MM.1S (cell line): Measurements from ENCODE around the gene MAGI2.

Experiments
- DNase-seq: peaks from one replicate; pipeline ENCODE4 v3.0.0-alpha.2; 2015
- H2AFZ ChIP-seq: fragments of 300-600 bp; sonication (generic); 2 replicates; pipeline ENCODE4 v1.6.0; 2016; ENCODE audit warnings: antibody characterized with exemption, low read length
- H3F3A ChIP-seq: fragments of 300-600 bp; sonication (generic); 2 replicates; pipeline ENCODE4 v1.6.1; 2016; ENCODE audit warnings: mild to moderate bottlenecking, antibody characterized with exemption, low read length, moderate library complexity, mixed read lengths; ENCODE audit not compliant: insufficient read depth
- H3K27ac ChIP-seq: fragments of 300-600 bp; sonication (generic); 2 replicates; pipeline ENCODE4 v1.5.1; 2016; ENCODE audit warnings: mild to moderate bottlenecking, low read length
- H3K27me3 ChIP-seq: fragments of 300-600 bp; sonication (generic); replicated peaks from 2 replicates; pipeline ENCODE4 v1.6.0; 2016; ENCODE audit warnings: low read length; ENCODE audit not compliant: insufficient read depth
- H3K36me3 ChIP-seq: fragments of 300-600 bp; sonication (generic); replicated peaks from 2 replicates; pipeline ENCODE4 v1.6.1; 2016; ENCODE audit warnings: mild to moderate bottlenecking, low read length, mixed read lengths; ENCODE audit not compliant: insufficient read depth
- H3K4me1 ChIP-seq: fragments of 300-600 bp; sonication (generic); 2 replicates; pipeline ENCODE4 v1.6.1; 2016; ENCODE audit warnings: low read length, mixed read lengths
- H3K4me2 ChIP-seq: fragments of 300-600 bp; sonication (generic); 2 replicates; pipeline ENCODE4 v1.6.0; 2016; ENCODE audit warnings: low read depth, low read length
- H3K4me3 ChIP-seq: fragments of 300-600 bp; sonication (generic); 2 replicates; pipeline ENCODE4 v1.5.1; 2016; ENCODE audit warnings: low read length, mixed read lengths
- H3K79me2 ChIP-seq: fragments of 300-600 bp; sonication (generic); 2 replicates; pipeline ENCODE4 v1.6.1; 2016; ENCODE audit warnings: mixed run types, low read length, mixed read lengths
- H3K9ac ChIP-seq: fragments of 300-600 bp; sonication (generic); 2 replicates; pipeline ENCODE4 v1.6.1; 2016; ENCODE audit warnings: low read length, mixed read lengths
- H3K9me2 ChIP-seq: fragments of 300-600 bp; sonication (generic); replicated peaks from 2 replicates; pipeline ENCODE4 v1.6.1; 2016; ENCODE audit warnings: mild to moderate bottlenecking, low read length, mixed read lengths; ENCODE audit not compliant: insufficient read depth
- H3K9me3 ChIP-seq: fragments of 300-600 bp; sonication (generic); replicated peaks from 2 replicates; pipeline ENCODE4 v1.6.1; 2016; ENCODE audit warnings: mild to moderate bottlenecking, low read length, mixed read lengths; ENCODE audit not compliant: insufficient read depth
- H4K20me1 ChIP-seq: fragments of 300-600 bp; sonication (generic); 2 replicates; pipeline ENCODE4 v1.6.1; 2016; ENCODE audit warnings: mild to moderate bottlenecking, low read length, moderate library complexity, mixed read lengths; ENCODE audit not compliant: insufficient read depth
- EZH2 ChIP-seq: fragments of 300-600 bp; sonication (generic); optimal IDR thresholded peaks from 2 replicates; pipeline ENCODE3; 2017; ENCODE audit warnings: low read depth, mild to moderate bottlenecking, antibody characterized with exemption, low read length, mixed read lengths
- EZH2phosphoT487 ChIP-seq: fragments of 300-600 bp; sonication (generic); IDR thresholded peaks from 2 replicates; pipeline ENCODE4 v1.6.1; 2018; ENCODE audit warnings: antibody characterized with exemption, low read length
- TF ChIP-seq, protein P1 (sequence below): fragments of 300-600 bp; sonication (generic); IDR thresholded peaks from 2 replicates; pipeline ENCODE4 v1.5.1; 2016; ENCODE audit warnings: antibody characterized with exemption, low read length, mixed read lengths

The MAGI2 gene

DNA sequence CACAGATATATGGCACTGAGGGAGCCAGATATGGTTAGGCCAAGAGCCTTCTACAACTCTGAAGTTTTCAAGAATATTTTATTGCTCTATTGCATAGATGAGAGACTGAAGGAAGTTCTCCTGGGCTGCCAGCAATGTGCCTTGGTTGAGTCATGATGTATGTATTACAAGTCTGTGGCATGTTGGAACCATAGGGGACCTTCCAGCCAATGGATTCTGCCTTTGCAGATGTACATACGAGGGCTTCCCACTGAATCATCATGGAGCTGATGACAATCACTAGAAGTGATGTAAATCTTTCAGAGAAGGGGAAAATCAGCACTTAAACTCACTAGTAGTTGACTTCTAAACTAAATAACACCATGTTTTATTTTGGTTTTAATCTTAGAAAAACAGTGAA is 1235.4 kb downstream of the MAGI2 start:
- no peak overlapping the region for H3K9ac ChIP-seq
- no peak for TF ChIP-seq EZH2
- no peak for TF ChIP-seq EZH2phosphoT487
- TF ChIP-seq, protein P1, sequence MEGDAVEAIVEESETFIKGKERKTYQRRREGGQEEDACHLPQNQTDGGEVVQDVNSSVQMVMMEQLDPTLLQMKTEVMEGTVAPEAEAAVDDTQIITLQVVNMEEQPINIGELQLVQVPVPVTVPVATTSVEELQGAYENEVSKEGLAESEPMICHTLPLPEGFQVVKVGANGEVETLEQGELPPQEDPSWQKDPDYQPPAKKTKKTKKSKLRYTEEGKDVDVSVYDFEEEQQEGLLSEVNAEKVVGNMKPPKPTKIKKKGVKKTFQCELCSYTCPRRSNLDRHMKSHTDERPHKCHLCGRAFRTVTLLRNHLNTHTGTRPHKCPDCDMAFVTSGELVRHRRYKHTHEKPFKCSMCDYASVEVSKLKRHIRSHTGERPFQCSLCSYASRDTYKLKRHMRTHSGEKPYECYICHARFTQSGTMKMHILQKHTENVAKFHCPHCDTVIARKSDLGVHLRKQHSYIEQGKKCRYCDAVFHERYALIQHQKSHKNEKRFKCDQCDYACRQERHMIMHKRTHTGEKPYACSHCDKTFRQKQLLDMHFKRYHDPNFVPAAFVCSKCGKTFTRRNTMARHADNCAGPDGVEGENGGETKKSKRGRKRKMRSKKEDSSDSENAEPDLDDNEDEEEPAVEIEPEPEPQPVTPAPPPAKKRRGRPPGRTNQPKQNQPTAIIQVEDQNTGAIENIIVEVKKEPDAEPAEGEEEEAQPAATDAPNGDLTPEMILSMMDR: no peak
- no peaks in the 10 kb centered on the region for H3F3A ChIP-seq
- no peak overlapping the region for H3K27ac ChIP-seq
- H3K27me3 ChIP-seq: no peaks in the 10 kb centered on the region
- H3K9me2 ChIP-seq: no peaks in the 10 kb centered on the region
- no peak overlapping the region for H3K4me2 ChIP-seq
- H3K4me1 ChIP-seq: no peaks in the 10 kb centered on the region
- H3K79me2 ChIP-seq: no peaks in the 10 kb centered on the region
- H3K36me3 ChIP-seq: no peaks in the 10 kb centered on the region
- no peak for DNase-seq
- H3K9me3 ChIP-seq: no peaks in the 10 kb centered on the region
- no peak overlapping the region for H2AFZ ChIP-seq
- no peaks in the 10 kb centered on the region for H4K20me1 ChIP-seq
- H3K4me3 ChIP-seq: no peak overlapping the region

DNA sequence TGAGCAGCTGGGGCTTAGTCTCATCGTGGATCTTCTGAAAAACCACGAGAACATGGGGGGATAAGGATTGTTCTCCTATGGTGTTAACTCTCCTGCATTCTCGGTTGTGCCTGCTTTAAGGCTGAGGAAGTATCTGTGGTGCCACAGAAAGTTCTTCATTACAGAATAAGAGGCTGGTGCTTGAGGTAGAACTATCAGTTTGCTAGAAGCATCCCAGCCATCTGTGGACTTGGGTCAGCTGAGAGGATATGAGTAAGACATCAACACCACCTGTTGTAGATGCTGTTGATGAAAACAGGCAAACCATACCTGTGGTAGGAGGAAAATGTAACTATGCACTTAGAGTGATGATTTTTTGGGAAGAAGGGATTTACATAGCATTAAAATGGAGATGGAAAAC is 1238.3 kb downstream of the MAGI2 start:
- Histone ChIP-seq H3K79me2 (no peaks in the 10 kb centered on the region), H3K9ac (no peak overlapping the region), H3K9me3 (no peaks in the 10 kb centered on the region), H4K20me1 (no peaks in the 10 kb centered on the region), H3K4me3 (no peak overlapping the region), H3K4me1 (no peaks in the 10 kb centered on the region), H3K36me3 (no peaks in the 10 kb centered on the region), H2AFZ (no peak overlapping the region), H3F3A (no peaks in the 10 kb centered on the region), H3K4me2 (no peak overlapping the region), H3K9me2 (no peaks in the 10 kb centered on the region), H3K27ac (no peak overlapping the region), H3K27me3 (no peaks in the 10 kb centered on the region)
- TF ChIP-seq EZH2 (no peak), EZH2phosphoT487 (no peak)
- TF ChIP-seq, protein P1: no peak
- DNase-seq: no peak

DNA sequence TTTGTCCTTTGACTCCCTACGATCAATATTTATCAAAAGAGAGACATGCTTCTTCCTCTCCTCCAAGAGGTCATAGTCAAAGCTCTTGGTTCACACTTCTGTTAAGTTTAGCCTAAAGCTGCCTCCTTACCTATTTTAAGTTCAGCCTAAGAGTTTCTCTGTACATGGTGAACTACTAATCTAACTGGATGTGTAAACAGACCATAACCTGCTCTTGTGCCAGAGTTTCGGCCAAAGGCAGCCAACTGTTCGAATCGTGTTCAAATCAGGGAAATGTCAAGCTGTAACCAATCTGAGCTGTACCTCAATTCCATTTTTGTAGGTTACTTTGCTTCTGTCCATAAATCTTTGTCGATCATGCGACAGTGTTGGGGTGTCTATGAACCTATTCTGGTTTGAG is 1240.1 kb downstream of the MAGI2 start:
- no peaks in the 10 kb centered on the region for H3K79me2 ChIP-seq
- H3F3A ChIP-seq: no peaks in the 10 kb centered on the region
- no peaks in the 10 kb centered on the region for H3K4me1 ChIP-seq
- no peaks in the 10 kb centered on the region for H3K9me3 ChIP-seq
- DNase-seq: no peak
- no peak overlapping the region for H3K4me3 ChIP-seq
- no peaks in the 10 kb centered on the region for H3K27me3 ChIP-seq
- no peak overlapping the region for H3K9ac ChIP-seq
- no peaks in the 10 kb centered on the region for H4K20me1 ChIP-seq
- TF ChIP-seq, protein P1: no peak
- TF ChIP-seq EZH2phosphoT487 (no peak), EZH2 (no peak)
- H2AFZ ChIP-seq: no peak overlapping the region
- H3K4me2 ChIP-seq: no peak overlapping the region
- no peak overlapping the region for H3K27ac ChIP-seq
- no peaks in the 10 kb centered on the region for H3K36me3 ChIP-seq
- H3K9me2 ChIP-seq: no peaks in the 10 kb centered on the region
